T-cell (primary cell): Measurements from ENCODE around the gene SNX9. TPM values are rescaled to one million over a fixed set of nuclear protein-coding genes. Genes with fewer than 3 reads are reported as not detected.

Experiments
- ATAC-seq, 4 experiments: fragments of 200-7000 bp in 3 of 4; fragments of 150-1000 bp in 1 of 4; cut with Tn5 transposase; replicated peaks in 1 of 4; 1 replicate in 3 of 4; 2 replicates in 1 of 4; pipeline ENCODE4 v1.10.0; 2021; ENCODE audit warnings: moderate library complexity in 3 of 4, mild to moderate bottlenecking in 2 of 4, moderate number of reproducible peaks in 1 of 4
- CTCF ChIA-PET, 2 donors: fragments of 300-600 bp; sonication (Branson Sonifier 250); formaldehyde crosslinking; loops; one replicate each; lab custom pipeline; 2022; ENCODE audit warnings: antibody characterized with exemption in 2 of 2; lab: Charles Lee
- POLR2A ChIA-PET, 2 donors: fragments of 300-600 bp; sonication (Branson Sonifier 250); formaldehyde crosslinking; loops; one replicate each; lab custom pipeline; 2022; ENCODE audit warnings: antibody characterized with exemption in 2 of 2; lab: Charles Lee
- DNase-seq, 35 experiments: peaks; one replicate each; pipeline versions ENCODE4 v3.0.0 to v3.0.0-alpha.2; 2013 to 2023
- H3K27ac ChIP-seq: one replicate; pipeline ENCODE4 v1.5.1; 2013; ENCODE audit warnings: low read length
- H3K27me3 ChIP-seq, 2 experiments: replicated peaks in 1 of 2; 1 replicate in 1 of 2; 2 replicates in 1 of 2; pipeline versions ENCODE4 v1.6.1 to v1.7.0; 2013; ENCODE audit warnings: low read length in 1 of 2, mixed read lengths in 1 of 2; ENCODE audit not compliant: control insufficient read depth in 2 of 2, insufficient read depth in 2 of 2; ENCODE audit errors: extremely low read depth in 1 of 2
- H3K36me3 ChIP-seq, 2 donors: 1 replicate in 1 of 2; 2 replicates in 1 of 2; pipeline versions ENCODE4 v1.6.1 to v1.7.0; 2013; ENCODE audit warnings: low read length in 1 of 2; ENCODE audit not compliant: control insufficient read depth in 2 of 2, insufficient read depth in 1 of 2; ENCODE audit errors: extremely low read depth in 1 of 2
- H3K4me1 ChIP-seq, 2 experiments: 1 replicate in 1 of 2; 2 replicates in 1 of 2; pipeline versions ENCODE4 v1.6.1 to v1.7.0; 2013; ENCODE audit warnings: low read length in 2 of 2, mixed read lengths in 1 of 2; ENCODE audit not compliant: insufficient read depth in 2 of 2, control insufficient read depth in 1 of 2; ENCODE audit errors: extremely low read depth in 1 of 2
- H3K4me3 ChIP-seq, 2 donors: 1 replicate in 1 of 2; 2 replicates in 1 of 2; pipeline versions ENCODE4 v1.5.1 to v1.7.0; 2013; ENCODE audit warnings: mild to moderate bottlenecking in 2 of 2, low read length in 1 of 2, moderate library complexity in 1 of 2; ENCODE audit not compliant: control insufficient read depth in 1 of 2; ENCODE audit errors: extremely low read depth in 1 of 2
- H3K9me3 ChIP-seq: 2 replicates; pipeline ENCODE4 v1.7.0; 2013
- H3K27ac Mint-ChIP-seq, 2 donors: one replicate each; pipeline ENCODE4 v1.8.0; 2020 to 2021; ENCODE audit warnings: mild to moderate bottlenecking in 2 of 2, mixed read lengths in 2 of 2
- H3K27me3 Mint-ChIP-seq, 2 donors: one replicate each; pipeline ENCODE4 v1.8.0; 2021 to 2022; ENCODE audit warnings: mixed read lengths in 2 of 2
- H3K36me3 Mint-ChIP-seq: one replicate; pipeline ENCODE4 v1.8.0; 2021; ENCODE audit warnings: mixed read lengths
- H3K4me1 Mint-ChIP-seq, 3 donors: one replicate each; pipeline ENCODE4 v1.8.0; 2020 to 2022; ENCODE audit warnings: mixed read lengths in 3 of 3, mild to moderate bottlenecking in 1 of 3
- H3K4me3 Mint-ChIP-seq, 3 donors: one replicate each; pipeline ENCODE4 v1.8.0; 2020 to 2022; ENCODE audit warnings: mild to moderate bottlenecking in 3 of 3, mixed read lengths in 3 of 3, moderate library complexity in 3 of 3
- H3K9me3 Mint-ChIP-seq, 3 donors: one replicate each; pipeline ENCODE4 v1.8.0; 2020 to 2022; ENCODE audit warnings: mixed read lengths in 3 of 3
- WGBS: methylation state at CpG from one replicate; pipeline ENCODE4 v1.1.5; 2013; ENCODE audit warnings: missing lambda C conversion rate; ENCODE audit not compliant: insufficient coverage; 5-methylcytosine and 5-hydroxymethylcytosine counted together
- total RNA-seq, 35 experiments: library from RNA in 6 of 35; stranded (reverse) in 6 of 35; fragments of 120-200 nt in 1 of 35; gene quantifications; one replicate each; pipeline versions ENCODE4 v1.2.1 to v1.2.4 and lab custom pipeline; 2013 to 2026

Gene SNX9
- total RNA-seq, 5 donors from 2014 or later (not counting 1 experiment from before 2014, with no cell fraction given): 20.5 to 25.9 (median 23.7) TPM

- no peak for DNase-seq
- Histone ChIP-seq H3K36me3 (peaks cover 0 to 13% of the 10 kb centered on the region in 2 donors), H3K4me1 (peaks cover 16 to 18% of the 10 kb centered on the region in 2 experiments), H3K4me3 (no peak overlapping the region), H3K27me3 (no peaks in the 10 kb centered on the region), H3K9me3 (no peaks in the 10 kb centered on the region), H3K27ac (no peak overlapping the region)
- Mint-ChIP-seq H3K36me3 (peaks cover 62% of the 10 kb centered on the region), H3K27ac (peak overlapping the region in 1 of 2 donors; percentile 30), H3K9me3 (no peaks in the 10 kb centered on the region), H3K27me3 (no peaks in the 10 kb centered on the region), H3K4me3 (peak overlapping the region in 1 of 3 donors; percentile 47), H3K4me1 (peaks cover 63 to 73% (median 68%) of the 10 kb centered on the region in 3 donors)
- WGBS: 90% methylated on average over 9 of the region's 12 CpGs
- ATAC-seq: no peak
- CTCF ChIA-PET: interaction anchor here in 1 of 2 donors (0.6 to 1.4 kb wide), 2 partner anchors 81 to 116 kb away, joined by 3 to 5 read pairs; no protein-coding TSS in a partner anchor
- POLR2A ChIA-PET: interaction anchor here in 1 of 2 donors (0.8 kb wide), 1 partner anchor 11 kb away, joined by 4 read pairs; no protein-coding TSS in a partner anchor
These were observed 56.2 kb downstream of the SNX9 start for GRCh38 chr6:157879034-157879872.

- H3K4me3 ChIP-seq: no peak overlapping the region
- Mint-ChIP-seq H3K27ac (peak overlapping the region; percentile 13 to 24), H3K36me3 (peaks cover 60% of the 10 kb centered on the region), H3K4me1 (peaks cover 68 to 76% (median 71%) of the 10 kb centered on the region in 3 donors), H3K4me3 (no peak overlapping the region), H3K27me3 (no peaks in the 10 kb centered on the region), H3K9me3 (no peaks in the 10 kb centered on the region)
- H3K27me3 ChIP-seq: no peaks in the 10 kb centered on the region
- ATAC-seq (no peak), DNase-seq (no peak)
- H3K4me1 ChIP-seq: peaks cover 20 to 24% of the 10 kb centered on the region in 2 experiments
- no peak overlapping the region for H3K27ac ChIP-seq
- H3K36me3 ChIP-seq: peaks cover 0 to 13% of the 10 kb centered on the region in 2 donors
- WGBS: 85% methylated on average over 2 of the region's 2 CpGs
- ChIA-PET POLR2A (interaction anchor here in 1 of 2 donors (0.8 kb wide), 1 partner anchor 10 kb away, joined by 4 read pairs; no protein-coding TSS in a partner anchor), CTCF (interaction anchor here in 1 of 2 donors (0.6 kb wide), 1 partner anchor 81 kb away, joined by 3 read pairs; no protein-coding TSS in a partner anchor)
- no peaks in the 10 kb centered on the region for H3K9me3 ChIP-seq
These were observed 56.8 kb downstream of the SNX9 start for GRCh38 chr6:157879873-157880254.

GRCh38 chr6:157880534-157880933 lies 57.5 kb downstream of the SNX9 start:
- peaks cover 60% of the 10 kb centered on the region for H3K36me3 Mint-ChIP-seq

GRCh38 chr6:157881342-157881741 lies 58.3 kb downstream of the SNX9 start:
- POLR2A ChIA-PET: interaction anchor here (0.5 to 1.0 kb wide), 3 partner anchors 19 to 117 kb away, joined by 3 read pairs; no protein-coding TSS in a partner anchor

More at GRCh38 chr6:157880534-157880933, 57.5 kb downstream of the SNX9 start:
- Mint-ChIP-seq H3K9me3 (no peaks in the 10 kb centered on the region), H3K27ac (peak overlapping the region in 1 of 2 donors; percentile 2), H3K27me3 (no peaks in the 10 kb centered on the region), H3K4me1 (peaks cover 68 to 82% (median 78%) of the 10 kb centered on the region in 3 donors), H3K4me3 (no peak overlapping the region)
- H3K27me3 ChIP-seq: no peaks in the 10 kb centered on the region
- H3K36me3 ChIP-seq: peaks cover 0 to 9% of the 10 kb centered on the region in 2 donors
- no peaks in the 10 kb centered on the region for H3K9me3 ChIP-seq
- H3K4me1 ChIP-seq: peaks cover 22 to 27% of the 10 kb centered on the region in 2 experiments
- H3K4me3 ChIP-seq: no peak overlapping the region
- no peak overlapping the region for H3K27ac ChIP-seq
- no peak for ATAC-seq
- ChIA-PET POLR2A (interaction anchor here (0.6 kb wide), 3 partner anchors 13 to 58 kb away, joined by 3 read pairs; no protein-coding TSS in a partner anchor), CTCF (no interaction called here)
- WGBS: no CpG with 5 or more reads among the region's 3 CpGs
- DNase-seq: no peak

GRCh38 chr6:157884756-157885155 lies 61.7 kb downstream of the SNX9 start:
- DNase-seq (peak in 2 of 35 experiments; percentile 21 to 49), ATAC-seq (peak in 2 of 4 experiments; percentile 32 to 50)
- Mint-ChIP-seq H3K27me3 (no peaks in the 10 kb centered on the region), H3K4me3 (peak overlapping the region in 1 of 3 donors; percentile 48), H3K4me1 (peaks cover 55 to 75% (median 66%) of the 10 kb centered on the region in 3 donors), H3K27ac (peak overlapping the region; percentile 91), H3K36me3 (peaks cover 75% of the 10 kb centered on the region), H3K9me3 (no peaks in the 10 kb centered on the region)
- CTCF ChIA-PET: interaction anchor here (0.6 to 4.6 kb wide), 9 partner anchors 11 to 147 kb away, joined by 3 to 24 read pairs (median 6); no protein-coding TSS in a partner anchor
- POLR2A ChIA-PET: interaction anchor here (0.7 to 1.8 kb wide), 6 partner anchors 12 to 121 kb away, joined by 3 to 8 read pairs (median 4); no protein-coding TSS in a partner anchor
- 83% methylated on average over 1 of the region's 2 CpGs for WGBS
- Histone ChIP-seq H3K36me3 (no peaks in the 10 kb centered on the region), H3K9me3 (no peaks in the 10 kb centered on the region), H3K27ac (peak overlapping the region; percentile 95), H3K4me1 (peaks cover 14 to 15% of the 10 kb centered on the region in 2 experiments), H3K27me3 (no peaks in the 10 kb centered on the region), H3K4me3 (no peak overlapping the region)

More at GRCh38 chr6:157881342-157881741, 58.3 kb downstream of the SNX9 start:
- CTCF ChIA-PET: interaction anchor here in 1 of 2 donors (0.6 kb wide), 1 partner anchor 21 kb away, joined by 3 read pairs; no protein-coding TSS in a partner anchor
- no peaks in the 10 kb centered on the region for H3K9me3 Mint-ChIP-seq
- H3K4me3 ChIP-seq: no peak overlapping the region
- peaks cover 28 to 30% of the 10 kb centered on the region in 2 experiments for H3K4me1 ChIP-seq
- DNase-seq (no peak), ATAC-seq (no peak)
- H3K27ac Mint-ChIP-seq: peak overlapping the region in 1 of 2 donors; percentile 29
- peaks cover 74 to 88% (median 84%) of the 10 kb centered on the region in 3 donors for H3K4me1 Mint-ChIP-seq
- H3K9me3 ChIP-seq: no peaks in the 10 kb centered on the region
- H3K27me3 Mint-ChIP-seq: no peaks in the 10 kb centered on the region
- no peak overlapping the region for H3K27ac ChIP-seq
- peaks cover 0 to 8% of the 10 kb centered on the region in 2 donors for H3K36me3 ChIP-seq
- H3K27me3 ChIP-seq: no peaks in the 10 kb centered on the region
- no CpG with 5 or more reads among the region's 3 CpGs for WGBS
- H3K36me3 Mint-ChIP-seq: peaks cover 62% of the 10 kb centered on the region
- no peak overlapping the region for H3K4me3 Mint-ChIP-seq
